GM18868 (cell line): Measurements from ENCODE around the gene STRA6.

Experiments
- ATAC-seq: cut with Tn5 transposase; IDR thresholded peaks from one replicate; pipeline ENCODE4 v1.9.1; 2021; ENCODE audit warnings: mild to moderate bottlenecking, moderate library complexity; ENCODE audit not compliant: unreplicated experiment

STRA6 gene

GRCh38 chr15:74208496-74208895 lies 5.9 kb upstream of the STRA6 start:
- ATAC-seq: no peak

- no peak for ATAC-seq
Measured at GRCh38 chr15:74207652-74208440, 5.3 kb upstream of the STRA6 start.

GRCh38 chr15:74206801-74207281 lies 4.3 kb upstream of the STRA6 start:
- no peak for ATAC-seq

GRCh38 chr15:74205582-74205947 lies 3.0 kb upstream of the STRA6 start:
- no peak for ATAC-seq

- ATAC-seq: no peak
Measured at GRCh38 chr15:74203914-74204431, 1.4 kb upstream of the STRA6 start.

- ATAC-seq: no peak
Measured at GRCh38 chr15:74201710-74202420, 722 bp downstream of the STRA6 start.

GRCh38 chr15:74200871-74201419 lies 1.6 kb downstream of the STRA6 start:
- no peak for ATAC-seq

GRCh38 chr15:74200412-74200815 lies 2.2 kb downstream of the STRA6 start:
- ATAC-seq: no peak

GRCh38 chr15:74199297-74199652 lies 3.3 kb downstream of the STRA6 start:
- no peak for ATAC-seq

- no peak for ATAC-seq
Measured at GRCh38 chr15:74197176-74197965, 5.2 kb downstream of the STRA6 start.

- no peak for ATAC-seq
Measured at GRCh38 chr15:74196175-74196574, 6.4 kb downstream of the STRA6 start.

- ATAC-seq: no peak
Measured at GRCh38 chr15:74194572-74195559, 7.7 kb downstream of the STRA6 start.

- no peak for ATAC-seq
Measured at GRCh38 chr15:74193905-74194304, 8.7 kb downstream of the STRA6 start.

GRCh38 chr15:74193299-74193718 lies 9.3 kb downstream of the STRA6 start:
- ATAC-seq: no peak

- no peak for ATAC-seq
Measured at GRCh38 chr15:74192751-74193150, 9.8 kb downstream of the STRA6 start.

GRCh38 chr15:74191798-74192197 lies 10.8 kb downstream of the STRA6 start:
- ATAC-seq: no peak

GRCh38 chr15:74188216-74188615 lies 14.4 kb downstream of the STRA6 start:
- no peak for ATAC-seq

- ATAC-seq: no peak
Measured at GRCh38 chr15:74185710-74186348, 16.8 kb downstream of the STRA6 start.

- no peak for ATAC-seq
Measured at GRCh38 chr15:74184582-74185091, 17.9 kb downstream of the STRA6 start.
